GDM1 (cell line): ENCODE results near the gene PARD6B.
"Not testable (repeated sequence)": the region's sequence is repeated elsewhere in the genome, so short reads cannot be mapped to it uniquely, and the experiment has no call there.

Experiments
- DNase-seq: peaks from one replicate; lab custom pipeline; 2025; lab: John Stamatoyannopoulos, UW

Gene PARD6B, protein sequence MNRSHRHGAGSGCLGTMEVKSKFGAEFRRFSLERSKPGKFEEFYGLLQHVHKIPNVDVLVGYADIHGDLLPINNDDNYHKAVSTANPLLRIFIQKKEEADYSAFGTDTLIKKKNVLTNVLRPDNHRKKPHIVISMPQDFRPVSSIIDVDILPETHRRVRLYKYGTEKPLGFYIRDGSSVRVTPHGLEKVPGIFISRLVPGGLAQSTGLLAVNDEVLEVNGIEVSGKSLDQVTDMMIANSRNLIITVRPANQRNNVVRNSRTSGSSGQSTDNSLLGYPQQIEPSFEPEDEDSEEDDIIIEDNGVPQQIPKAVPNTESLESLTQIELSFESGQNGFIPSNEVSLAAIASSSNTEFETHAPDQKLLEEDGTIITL

DNA sequence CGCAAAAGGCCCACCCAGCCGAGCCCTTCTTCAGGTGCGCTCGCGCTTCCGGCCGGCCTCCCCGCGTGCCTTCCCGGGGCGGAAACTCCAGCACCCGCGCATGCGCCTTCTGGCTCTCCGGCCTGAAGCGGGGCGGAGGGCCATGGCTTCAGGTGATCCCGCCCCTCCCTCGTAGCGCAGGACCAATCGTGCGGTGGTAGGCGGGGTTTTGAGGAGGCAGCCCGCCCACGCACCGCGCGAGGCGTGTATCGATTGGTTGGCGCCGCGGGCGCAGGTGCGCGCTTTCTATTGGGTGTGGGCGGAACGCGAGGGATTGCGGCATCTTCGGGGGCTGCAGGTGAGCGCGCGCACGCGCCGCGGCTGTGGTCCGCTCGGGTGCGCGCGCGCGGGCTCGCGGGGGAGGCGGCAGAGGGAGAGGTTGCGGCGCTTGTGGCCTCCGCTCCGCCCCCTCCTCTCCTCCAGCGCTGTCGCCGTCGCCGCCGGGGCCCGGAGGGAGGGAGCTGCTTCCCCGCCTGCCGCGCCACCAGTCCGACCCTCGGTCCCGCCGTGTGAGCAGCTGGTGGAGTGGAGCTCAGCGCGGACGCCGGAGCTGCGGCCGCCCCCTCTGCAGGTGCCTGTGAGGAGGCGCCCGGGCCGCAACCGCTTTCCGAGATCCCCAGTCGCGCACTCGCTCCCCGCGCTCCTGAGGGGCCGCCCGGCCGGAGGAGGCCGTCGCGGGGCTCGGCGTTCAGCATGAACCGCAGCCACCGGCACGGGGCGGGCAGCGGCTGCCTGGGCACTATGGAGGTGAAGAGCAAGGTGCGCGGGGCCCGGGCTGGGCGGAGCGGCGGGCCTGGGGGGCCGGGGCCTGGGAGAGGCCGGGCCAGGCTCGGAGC is at the start of gene PARD6B:
Gene PARD6B (plus strand): TSS at position 526 of the 875 bp plus-strand sequence. CDS start 207 bp downstream, at position 733.
- DNase-seq: peak; percentile 96

GRCh38 chr20:50682065-50682464 is 49.3 kb upstream of the PARD6B start:
- no peak for DNase-seq

GRCh38 chr20:50682947-50683530 is 48.3 kb upstream of the PARD6B start:
- DNase-seq: no peak

DNA sequence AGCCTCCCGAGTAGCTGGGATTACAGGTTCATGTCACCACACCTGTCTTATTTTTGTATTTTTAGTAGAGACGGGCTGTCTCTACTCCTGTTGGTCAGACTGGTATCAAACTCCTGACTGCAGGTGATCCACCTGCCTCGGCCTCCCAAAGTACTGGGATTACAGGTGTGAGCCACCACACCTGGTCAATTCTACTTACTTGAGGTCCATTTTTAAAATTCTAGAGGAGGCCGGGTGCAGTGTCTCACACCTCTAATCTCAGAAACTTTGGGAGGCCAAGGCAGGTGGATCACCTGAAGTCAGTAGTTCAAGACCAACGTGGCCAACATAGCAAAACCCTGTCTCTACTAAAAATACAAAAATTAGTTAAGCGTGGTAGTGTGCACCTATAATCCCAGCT is 47.8 kb upstream of the PARD6B start:
- DNase-seq: no peak

DNA sequence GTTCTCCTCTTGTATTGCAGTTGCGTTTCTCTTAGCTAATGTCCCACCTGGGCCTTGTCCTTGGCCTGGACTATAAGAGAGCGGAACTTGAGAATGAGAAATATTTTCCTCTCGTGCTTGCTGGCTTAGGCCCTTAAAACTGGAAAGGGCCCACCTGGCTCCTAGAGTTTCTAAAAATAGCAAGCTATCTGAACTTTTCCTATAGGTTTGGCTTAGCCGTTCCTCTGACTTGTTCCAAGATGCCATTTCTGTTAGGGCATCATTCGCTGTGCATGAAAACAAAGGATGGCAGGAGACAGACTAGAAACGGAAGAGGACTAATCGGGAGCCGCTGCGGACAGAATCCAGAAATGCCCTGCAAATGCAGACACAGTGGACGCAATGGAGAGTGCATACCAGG is 44.6 kb upstream of the PARD6B start:
- DNase-seq: no peak

- DNase-seq: no peak
Observed at GRCh38 chr20:50688256-50688975, 43.0 kb upstream of the PARD6B start.

DNA sequence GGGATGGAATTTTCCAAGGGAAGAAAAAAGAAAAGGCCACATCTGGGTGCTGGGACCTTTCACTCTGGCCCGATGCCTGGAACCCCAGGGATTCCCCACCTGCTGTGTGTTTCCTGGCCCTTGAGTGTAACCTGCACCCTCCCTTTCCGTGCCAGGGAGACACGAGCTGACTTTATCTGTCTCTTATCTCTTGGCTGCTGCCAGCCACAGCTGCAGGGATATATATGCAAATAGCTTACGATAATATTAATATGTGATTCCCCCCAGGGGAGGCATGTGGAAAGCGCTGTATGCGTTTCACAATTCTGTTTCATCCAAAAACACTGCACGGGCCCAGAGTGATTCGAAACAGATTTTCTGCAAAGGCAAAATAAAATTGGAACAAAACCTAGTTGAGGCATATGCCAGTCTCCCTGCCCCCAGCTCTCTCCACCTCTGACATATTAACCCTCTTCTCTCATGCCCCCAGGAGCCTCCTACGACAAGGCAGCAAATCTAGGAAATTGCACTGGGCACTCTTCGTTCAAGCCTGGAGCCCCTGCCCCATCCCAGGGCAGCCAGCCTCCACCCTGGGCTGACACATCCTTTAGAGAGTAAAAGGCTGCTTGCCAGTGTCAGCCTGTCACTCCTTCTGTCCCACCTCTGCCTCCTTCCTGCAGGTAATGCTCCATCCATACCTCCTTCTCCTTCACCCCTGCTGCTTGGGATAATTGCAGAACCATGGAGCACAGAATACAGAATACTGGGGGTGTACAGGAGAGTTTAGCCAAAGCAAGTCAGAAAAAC is 41.3 kb upstream of the PARD6B start:
- DNase-seq: no peak

DNA sequence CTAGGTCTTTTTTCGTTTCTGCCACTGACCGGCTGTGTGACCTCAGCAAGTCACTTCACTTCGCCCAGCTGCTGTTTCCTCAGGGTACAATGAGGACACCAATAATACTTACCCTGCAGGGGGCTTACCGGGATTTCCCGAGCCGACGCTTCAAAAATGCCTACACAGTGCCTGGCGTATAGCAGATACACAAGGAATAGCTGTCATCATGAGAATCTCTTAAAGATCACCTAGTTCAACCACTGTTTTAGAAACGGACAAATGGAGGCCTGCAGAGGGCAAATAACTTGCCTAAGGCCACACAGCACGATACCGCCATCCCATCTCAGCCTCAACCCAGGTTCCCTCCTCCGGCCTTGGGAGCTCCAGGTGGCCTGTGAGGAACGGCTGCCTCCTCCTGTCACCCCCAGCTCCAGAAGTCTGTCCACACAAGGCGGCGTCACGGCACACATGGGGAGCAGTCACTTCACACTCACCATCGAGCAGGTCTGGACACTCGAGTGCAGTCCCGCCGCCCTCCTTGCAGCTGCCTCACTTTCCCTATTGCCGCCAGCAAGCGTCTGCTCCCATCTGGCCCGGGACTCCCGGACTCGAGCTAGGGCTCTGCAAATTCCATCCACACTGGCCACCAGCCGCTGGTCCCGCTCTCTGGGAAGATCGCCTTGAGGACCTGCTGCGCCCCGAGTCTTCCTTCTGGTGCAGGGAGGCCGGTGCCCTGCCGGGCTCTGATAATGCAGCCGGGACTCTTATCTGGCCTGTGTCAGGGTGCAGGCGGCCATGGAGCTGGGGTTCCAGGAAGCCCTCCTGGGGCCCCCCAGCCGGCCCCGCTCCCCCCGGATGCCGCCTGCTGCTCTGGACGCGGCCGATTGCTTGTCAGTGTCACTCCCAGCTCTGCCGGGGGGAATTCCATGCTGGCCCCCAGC is 40.5 kb upstream of the PARD6B start, which contains the start of gene RIPOR3:
Gene RIPOR3 (minus strand): TSS at position 893 of the 923 bp plus-strand sequence. CDS start 414 bp downstream, at position 479.
- DNase-seq: no peak

DNA sequence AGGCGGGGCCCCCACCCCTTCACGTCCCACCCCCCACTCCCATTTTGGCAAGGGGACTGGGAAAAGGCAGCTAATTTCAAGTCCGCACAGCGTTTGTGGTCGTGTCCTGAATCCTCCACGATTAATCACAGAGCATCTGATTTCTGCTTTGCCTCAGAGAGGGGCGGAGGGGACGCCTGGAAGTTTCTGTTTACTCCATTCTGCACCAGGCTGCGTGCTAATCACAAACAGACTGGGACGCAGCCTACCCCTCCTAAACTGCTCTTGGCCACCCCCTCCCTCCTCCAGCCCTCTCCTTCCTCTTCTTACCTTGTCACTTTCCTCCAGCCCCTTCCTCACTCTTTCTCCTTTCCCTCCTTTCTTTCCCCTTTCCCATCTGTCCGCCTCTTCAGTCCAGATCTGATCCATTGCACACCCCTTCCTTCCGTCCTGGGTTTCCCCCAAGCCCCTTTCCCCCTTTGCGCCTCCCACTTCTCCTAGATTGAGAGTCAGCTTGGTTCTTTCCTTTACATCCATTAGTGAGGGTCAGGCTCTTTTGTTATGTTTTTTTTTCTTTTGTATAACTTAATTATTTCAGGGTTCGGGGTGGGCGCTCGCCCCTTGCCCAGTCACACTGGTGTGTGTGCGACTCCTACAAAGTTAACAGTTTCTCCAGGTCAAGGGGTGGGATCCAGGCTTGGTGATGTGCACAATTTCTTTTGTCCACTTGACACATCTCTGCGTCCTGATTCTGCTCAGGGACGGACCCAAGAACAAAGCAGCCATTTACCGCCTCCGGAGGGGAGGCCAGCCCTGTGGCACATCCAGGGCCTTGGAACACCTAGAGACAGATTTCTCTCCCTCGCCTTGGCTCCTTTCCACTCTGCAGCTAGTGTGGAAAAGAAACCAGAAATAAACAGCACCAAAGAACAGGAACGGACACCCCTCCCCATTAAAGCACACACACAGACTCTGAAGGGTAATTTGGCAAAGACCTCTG is 39.5 kb upstream of the PARD6B start:
- no peak for DNase-seq

- DNase-seq: no peak
Observed at GRCh38 chr20:50692552-50692933, 38.8 kb upstream of the PARD6B start.

- no peak for DNase-seq
Observed at GRCh38 chr20:50693001-50693400, 38.4 kb upstream of the PARD6B start.

DNA sequence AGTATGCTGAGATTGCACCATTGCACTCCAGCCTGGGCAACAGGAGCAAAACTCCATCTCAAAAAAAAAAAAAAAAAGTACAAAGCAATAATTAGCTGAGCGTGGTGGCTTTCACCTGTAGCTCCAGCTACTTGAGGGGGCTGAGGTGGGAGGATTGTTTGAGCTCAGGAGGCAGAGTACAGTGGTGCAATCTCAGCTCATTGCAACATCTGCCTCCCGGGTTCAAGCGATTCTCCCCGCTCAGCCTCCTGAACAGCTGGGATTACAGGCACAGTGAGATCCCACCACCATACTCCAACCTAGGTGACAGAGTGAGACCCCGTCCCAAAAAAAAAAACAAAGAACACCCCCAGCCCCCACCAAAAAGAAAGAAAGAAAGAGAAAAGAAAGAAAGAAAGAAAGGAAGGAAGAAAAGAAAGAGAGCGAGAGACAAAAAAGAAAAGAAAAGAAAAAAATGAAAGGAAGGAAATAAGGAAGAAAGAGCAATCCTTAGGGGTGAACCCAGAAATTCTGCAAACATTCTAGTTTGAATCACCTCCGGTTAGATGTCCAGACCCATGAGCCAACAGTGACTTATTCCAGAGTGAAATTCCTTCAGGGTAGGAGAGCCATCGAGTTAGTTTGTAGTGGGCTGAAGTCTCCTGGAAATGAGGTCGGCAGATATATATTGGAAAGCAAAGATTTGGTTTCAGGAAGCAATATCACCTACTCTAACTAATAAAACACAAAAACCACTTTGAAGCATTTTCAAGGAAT is 36.8 kb upstream of the PARD6B start:
- DNase-seq: no peak

DNA sequence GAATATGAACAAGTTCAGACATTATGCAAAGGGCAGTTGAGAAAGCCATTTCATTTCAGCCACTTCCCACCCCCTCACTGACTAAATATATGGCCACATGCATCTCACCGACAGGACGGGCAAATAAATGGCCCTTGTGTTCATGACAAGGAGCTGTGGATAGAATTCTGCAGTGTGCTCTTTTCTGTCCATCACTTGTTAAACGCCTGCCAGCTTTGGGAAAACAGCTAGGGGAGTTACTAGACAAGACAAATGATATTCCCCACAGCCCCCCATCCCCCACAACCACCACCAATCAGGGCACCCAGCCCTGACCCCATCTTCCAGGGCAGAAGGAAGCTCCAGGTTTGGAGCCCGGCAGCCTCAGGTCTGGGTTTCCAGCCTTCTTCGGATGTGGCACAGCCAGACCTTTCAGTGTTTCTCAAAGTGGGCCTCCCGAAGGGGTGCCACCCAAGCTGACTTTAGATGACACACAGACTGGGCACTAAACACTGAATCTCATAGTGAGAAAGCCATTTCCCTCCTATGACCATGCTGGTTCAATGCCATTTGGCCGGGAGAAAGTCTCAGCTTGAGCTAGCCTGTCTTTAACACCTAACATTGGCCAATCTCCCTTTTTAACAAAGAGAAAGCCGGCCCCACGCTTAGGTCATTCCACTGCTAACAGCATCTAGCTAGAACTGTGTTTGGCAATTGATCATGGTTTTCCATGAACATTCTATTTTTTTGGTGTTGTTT is 36.1 kb upstream of the PARD6B start:
- DNase-seq: no peak

DNA sequence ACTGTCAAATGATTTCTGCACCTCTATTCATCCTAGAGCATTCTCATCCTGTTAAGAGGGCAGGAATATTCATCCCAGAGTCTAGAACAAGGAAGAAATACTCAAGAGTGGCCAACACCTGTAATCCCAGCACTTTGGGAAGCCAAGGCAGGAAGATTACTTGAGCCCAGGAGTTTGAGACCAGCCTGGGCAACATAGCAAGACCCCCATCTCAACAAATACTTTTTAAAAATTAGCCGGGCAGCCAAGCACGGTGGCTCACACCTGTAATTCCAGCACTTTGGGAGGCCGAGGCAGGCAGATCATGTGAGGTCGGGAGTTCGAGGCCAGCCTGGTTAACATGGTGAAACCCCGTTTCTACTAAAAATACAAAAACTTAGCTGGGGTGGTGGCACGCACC is 33.1 kb upstream of the PARD6B start:
- not testable (repeated sequence) for DNase-seq

- no peak for DNase-seq
Observed at GRCh38 chr20:50699688-50700087, 31.7 kb upstream of the PARD6B start.

- DNase-seq: no peak
Observed at GRCh38 chr20:50701041-50701963, 30.1 kb upstream of the PARD6B start.
